Measurements from ENCODE around the gene TAGLN.

DNA sequence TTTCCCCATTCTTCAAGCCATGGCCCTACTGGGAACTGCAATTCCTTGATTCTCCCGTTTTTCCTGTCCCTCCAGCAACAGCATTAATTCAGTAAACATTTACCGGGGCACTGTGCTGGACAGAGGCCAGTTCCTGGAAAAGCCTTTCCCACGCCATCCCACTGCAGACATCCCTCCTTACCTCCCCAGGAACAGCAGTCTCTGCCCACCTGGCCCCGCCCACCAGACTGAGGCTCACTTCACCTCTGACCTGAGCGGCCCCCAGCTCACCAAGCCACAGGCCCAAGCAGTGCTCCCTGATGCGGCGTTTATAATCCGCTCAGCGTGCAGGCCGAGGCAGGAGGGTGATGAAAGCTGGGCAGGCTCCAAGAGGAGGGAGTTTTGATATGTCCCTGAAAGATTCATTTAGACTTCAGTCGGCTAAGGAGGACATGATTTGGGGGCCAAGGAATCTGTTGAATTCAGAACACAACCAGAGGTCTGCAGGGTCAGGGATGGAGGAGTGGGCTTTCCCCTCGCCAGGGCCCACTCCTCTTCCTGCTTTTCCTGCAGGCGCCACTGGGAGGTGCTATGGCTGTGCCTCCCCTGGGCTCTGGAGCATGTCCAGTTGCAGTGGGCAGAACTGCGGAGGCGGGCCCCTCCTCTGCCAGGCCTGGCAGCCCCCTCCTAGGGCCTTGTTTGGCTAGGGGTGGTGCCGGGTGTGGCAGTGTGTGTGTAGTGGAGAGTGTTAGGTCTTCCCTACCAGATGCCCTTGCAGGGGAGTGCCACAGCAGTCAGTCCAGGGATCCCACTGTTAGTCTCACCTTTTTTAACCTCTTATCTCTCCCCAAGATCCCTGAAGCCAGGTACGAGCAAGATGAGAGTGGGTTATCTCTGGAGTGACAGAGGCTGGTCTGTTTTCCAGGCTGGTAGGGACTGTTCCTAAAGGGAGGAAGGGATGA lies 1.4 kb upstream of the TAGLN start:
- TF ChIP-seq CTCF (IDR thresholded peaks at IDR 0.05) (peak in 6 of 7 experiments; percentile 5 to 41 (median 21)), POLR2A (IDR thresholded peaks at IDR 0.05) (no peak)
